ENCODE data around the gene PIP4K2A. TPM values are rescaled to one million over a fixed set of nuclear protein-coding genes. Genes with fewer than 3 reads are reported as not detected.

The PIP4K2A gene
- total RNA-seq, 1 donor from 2014 or later, result 44.1 TPM

- Mint-ChIP-seq H3K27ac (ENCODE audit: unreplicated experiment) (no peak overlapping the region), H3K4me3 (ENCODE audit: unreplicated experiment) (no peak overlapping the region), H3K9me3 (ENCODE audit: low read depth) (no peaks in the 10 kb centered on the region), H3K4me1 (ENCODE audit: low read depth) (peaks cover 30% of the 10 kb centered on the region), H3K27me3 (ENCODE audit: low read depth) (no peaks in the 10 kb centered on the region), H3K36me3 (ENCODE audit: low read depth) (peaks cover 1% of the 10 kb centered on the region)
- TF ChIP-seq CTCF (IDR thresholded peaks at IDR 0.05), result no peak
- DNase-seq (ENCODE audit: low spot score), result no peak
Observed at GRCh38 chr10:22633106-22633505, 81.3 kb downstream of the PIP4K2A start.

GRCh38 chr10:22631646-22632278 is 82.6 kb downstream of the PIP4K2A start:
- H3K9me3 Mint-ChIP-seq (ENCODE audit: low read depth), result no peaks in the 10 kb centered on the region
- H3K27me3 Mint-ChIP-seq (ENCODE audit: low read depth), result no peaks in the 10 kb centered on the region
- peaks cover 1% of the 10 kb centered on the region for H3K36me3 Mint-ChIP-seq (ENCODE audit: low read depth)
- peaks cover 32% of the 10 kb centered on the region for H3K4me1 Mint-ChIP-seq (ENCODE audit: low read depth)
- no peak for DNase-seq (ENCODE audit: low spot score)
- no peak for TF ChIP-seq CTCF (IDR thresholded peaks at IDR 0.05)
- no peak overlapping the region for H3K27ac Mint-ChIP-seq (ENCODE audit: unreplicated experiment)
- H3K4me3 Mint-ChIP-seq (ENCODE audit: unreplicated experiment), result no peak overlapping the region

- peaks cover 38% of the 10 kb centered on the region for H3K4me1 Mint-ChIP-seq (ENCODE audit: low read depth)
- no peak overlapping the region for H3K27ac Mint-ChIP-seq (ENCODE audit: unreplicated experiment)
- TF ChIP-seq CTCF (IDR thresholded peaks at IDR 0.05), result no peak
Observed at GRCh38 chr10:22631185-22631584, 83.2 kb downstream of the PIP4K2A start.

GRCh38 chr10:22630234-22631174 is 83.9 kb downstream of the PIP4K2A start:
- DNase-seq (ENCODE audit: low spot score), result no peak
- H3K9me3 Mint-ChIP-seq (ENCODE audit: low read depth), result no peaks in the 10 kb centered on the region
- H3K36me3 Mint-ChIP-seq (ENCODE audit: low read depth), result peaks cover 1% of the 10 kb centered on the region
- H3K27ac Mint-ChIP-seq (ENCODE audit: unreplicated experiment), result peak overlapping the region; percentile 20
- no peaks in the 10 kb centered on the region for H3K27me3 Mint-ChIP-seq (ENCODE audit: low read depth)
- H3K4me1 Mint-ChIP-seq (ENCODE audit: low read depth), result peaks cover 45% of the 10 kb centered on the region
- TF ChIP-seq CTCF (IDR thresholded peaks at IDR 0.05), result no peak
- no peak overlapping the region for H3K4me3 Mint-ChIP-seq (ENCODE audit: unreplicated experiment)

More at GRCh38 chr10:22631185-22631584, 83.2 kb downstream of the PIP4K2A start:
- Mint-ChIP-seq H3K36me3 (ENCODE audit: low read depth) (peaks cover 1% of the 10 kb centered on the region), H3K9me3 (ENCODE audit: low read depth) (no peaks in the 10 kb centered on the region), H3K27me3 (ENCODE audit: low read depth) (no peaks in the 10 kb centered on the region), H3K4me3 (ENCODE audit: unreplicated experiment) (no peak overlapping the region)
- DNase-seq (ENCODE audit: low spot score), result no peak

- H3K36me3 Mint-ChIP-seq (ENCODE audit: low read depth), result no peaks in the 10 kb centered on the region
- H3K4me3 Mint-ChIP-seq (ENCODE audit: unreplicated experiment), result no peak overlapping the region
- no peak overlapping the region for H3K27ac Mint-ChIP-seq (ENCODE audit: unreplicated experiment)
- H3K4me1 Mint-ChIP-seq (ENCODE audit: low read depth), result peaks cover 51% of the 10 kb centered on the region
- H3K27me3 Mint-ChIP-seq (ENCODE audit: low read depth), result no peaks in the 10 kb centered on the region
- TF ChIP-seq CTCF (IDR thresholded peaks at IDR 0.05), result no peak
- no peak for DNase-seq (ENCODE audit: low spot score)
- H3K9me3 Mint-ChIP-seq (ENCODE audit: low read depth), result no peaks in the 10 kb centered on the region
Observed at GRCh38 chr10:22629852-22630233, 84.5 kb downstream of the PIP4K2A start.

Data from chondrocyte (in vitro differentiated cells).